ENCODE data around the gene MOCS1.

Gene MOCS1

GRCh38 chr6:39902136-39902535, 32.1 kb downstream of the MOCS1 start:
- Histone ChIP-seq H3F3A (ENCODE audit: control insufficient read depth, insufficient read depth) (no peaks in the 10 kb centered on the region), H3K9me3 (ENCODE audit: control insufficient read depth, insufficient read depth, low read length) (no peaks in the 10 kb centered on the region), H3K9me2 (replicated peaks; ENCODE audit: control insufficient read depth, low read length) (no peaks in the 10 kb centered on the region), H3K4me2 (ENCODE audit: low read length) (no peak overlapping the region), H3K27ac (ENCODE audit: low read depth, low read length) (no peak overlapping the region), H3K4me3 (ENCODE audit: low read length) (no peak overlapping the region), H3K79me2 (ENCODE audit: control insufficient read depth, low read length) (no peaks in the 10 kb centered on the region), H3K27me3 (ENCODE audit: control insufficient read depth, low read length) (no peaks in the 10 kb centered on the region), H3K36me3 (ENCODE audit: control insufficient read depth, low read length) (no peaks in the 10 kb centered on the region), H3K4me1 (ENCODE audit: control insufficient read depth, low read length) (no peaks in the 10 kb centered on the region), H4K20me1 (ENCODE audit: control insufficient read depth, insufficient read depth, low read depth, low read length) (no peaks in the 10 kb centered on the region)
- TF ChIP-seq CTCF (IDR thresholded peaks at IDR 0.05; ENCODE audit: low read depth, low read length, poor library complexity, severe bottlenecking) (no peak), EZH2phosphoT487 (IDR thresholded peaks at IDR 0.05; ENCODE audit: borderline replicate concordance, low read length) (no peak)

- H3K79me2 ChIP-seq (ENCODE audit: control insufficient read depth, low read length): no peaks in the 10 kb centered on the region
- no peaks in the 10 kb centered on the region for H3K9me3 ChIP-seq (ENCODE audit: control insufficient read depth, insufficient read depth, low read length)
- H3F3A ChIP-seq (ENCODE audit: control insufficient read depth, insufficient read depth): no peaks in the 10 kb centered on the region
- H3K36me3 ChIP-seq (ENCODE audit: control insufficient read depth, low read length): no peaks in the 10 kb centered on the region
- no peak overlapping the region for H3K4me3 ChIP-seq (ENCODE audit: low read length)
- H3K27ac ChIP-seq (ENCODE audit: low read depth, low read length): no peak overlapping the region
- H3K9me2 ChIP-seq (replicated peaks; ENCODE audit: control insufficient read depth, low read length): no peaks in the 10 kb centered on the region
- no peaks in the 10 kb centered on the region for H3K4me1 ChIP-seq (ENCODE audit: control insufficient read depth, low read length)
- no peaks in the 10 kb centered on the region for H3K27me3 ChIP-seq (ENCODE audit: control insufficient read depth, low read length)
- H4K20me1 ChIP-seq (ENCODE audit: control insufficient read depth, insufficient read depth, low read depth, low read length): no peaks in the 10 kb centered on the region
- TF ChIP-seq CTCF (IDR thresholded peaks at IDR 0.05; ENCODE audit: low read depth, low read length, poor library complexity, severe bottlenecking) (no peak), EZH2phosphoT487 (IDR thresholded peaks at IDR 0.05; ENCODE audit: borderline replicate concordance, low read length) (no peak)
- no peak overlapping the region for H3K4me2 ChIP-seq (ENCODE audit: low read length)
Observed at GRCh38 chr6:39901670-39902069, 32.6 kb downstream of the MOCS1 start.

GRCh38 chr6:39901116-39901655, 33.1 kb downstream of the MOCS1 start:
- Histone ChIP-seq H3K79me2 (ENCODE audit: control insufficient read depth, low read length) (no peaks in the 10 kb centered on the region), H3K9me2 (replicated peaks; ENCODE audit: control insufficient read depth, low read length) (no peaks in the 10 kb centered on the region), H3F3A (ENCODE audit: control insufficient read depth, insufficient read depth) (no peaks in the 10 kb centered on the region), H3K4me1 (ENCODE audit: control insufficient read depth, low read length) (no peaks in the 10 kb centered on the region), H4K20me1 (ENCODE audit: control insufficient read depth, insufficient read depth, low read depth, low read length) (no peaks in the 10 kb centered on the region), H3K4me2 (ENCODE audit: low read length) (no peak overlapping the region), H3K27me3 (ENCODE audit: control insufficient read depth, low read length) (no peaks in the 10 kb centered on the region), H3K27ac (ENCODE audit: low read depth, low read length) (no peak overlapping the region), H3K36me3 (ENCODE audit: control insufficient read depth, low read length) (no peaks in the 10 kb centered on the region), H3K4me3 (ENCODE audit: low read length) (no peak overlapping the region), H3K9me3 (ENCODE audit: control insufficient read depth, insufficient read depth, low read length) (no peaks in the 10 kb centered on the region)
- TF ChIP-seq EZH2phosphoT487 (IDR thresholded peaks at IDR 0.05; ENCODE audit: borderline replicate concordance, low read length) (no peak), CTCF (IDR thresholded peaks at IDR 0.05; ENCODE audit: low read depth, low read length, poor library complexity, severe bottlenecking) (no peak)
